ENCODE data around the gene FUOM.

DNA sequence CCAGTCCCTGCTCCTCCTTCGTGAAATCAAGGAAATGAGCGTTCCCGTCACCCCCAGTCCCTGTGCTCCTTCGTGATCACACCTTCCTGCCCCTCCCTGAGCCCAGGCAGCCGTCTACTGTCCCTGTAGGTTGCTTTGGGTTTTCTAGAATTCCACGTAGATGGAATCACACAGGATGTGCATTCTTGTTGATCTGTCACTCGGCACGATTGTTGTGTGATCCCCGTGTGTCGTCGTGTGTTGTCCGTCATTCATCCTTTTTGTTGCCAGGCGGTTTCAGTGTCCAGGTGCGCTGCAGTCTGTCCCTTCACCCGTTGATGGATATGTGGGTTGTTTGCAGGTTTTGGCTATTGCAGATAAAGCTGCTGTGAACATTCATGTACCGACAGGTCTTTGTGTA is 45.5 kb upstream of the FUOM start:
- TF ChIP-seq, protein P1, sequence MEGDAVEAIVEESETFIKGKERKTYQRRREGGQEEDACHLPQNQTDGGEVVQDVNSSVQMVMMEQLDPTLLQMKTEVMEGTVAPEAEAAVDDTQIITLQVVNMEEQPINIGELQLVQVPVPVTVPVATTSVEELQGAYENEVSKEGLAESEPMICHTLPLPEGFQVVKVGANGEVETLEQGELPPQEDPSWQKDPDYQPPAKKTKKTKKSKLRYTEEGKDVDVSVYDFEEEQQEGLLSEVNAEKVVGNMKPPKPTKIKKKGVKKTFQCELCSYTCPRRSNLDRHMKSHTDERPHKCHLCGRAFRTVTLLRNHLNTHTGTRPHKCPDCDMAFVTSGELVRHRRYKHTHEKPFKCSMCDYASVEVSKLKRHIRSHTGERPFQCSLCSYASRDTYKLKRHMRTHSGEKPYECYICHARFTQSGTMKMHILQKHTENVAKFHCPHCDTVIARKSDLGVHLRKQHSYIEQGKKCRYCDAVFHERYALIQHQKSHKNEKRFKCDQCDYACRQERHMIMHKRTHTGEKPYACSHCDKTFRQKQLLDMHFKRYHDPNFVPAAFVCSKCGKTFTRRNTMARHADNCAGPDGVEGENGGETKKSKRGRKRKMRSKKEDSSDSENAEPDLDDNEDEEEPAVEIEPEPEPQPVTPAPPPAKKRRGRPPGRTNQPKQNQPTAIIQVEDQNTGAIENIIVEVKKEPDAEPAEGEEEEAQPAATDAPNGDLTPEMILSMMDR (IDR thresholded peaks at IDR 0.05), result no peak
- no peak for TF ChIP-seq POLR2A (IDR thresholded peaks at IDR 0.05)

Data from uterus (tissue), 2 donors.